Jurkat, Clone E6-1 (cell line): ENCODE measurements around the gene TBC1D32.
"Not testable (repeated sequence)": the region's sequence is repeated elsewhere in the genome, so short reads cannot be mapped to it uniquely, and the experiment has no call there.

Experiments
- DNase-seq: peaks from one replicate; pipeline ENCODE4 v3.0.0-alpha.2; 2011; ENCODE audit warnings: low read depth, low spot score
- H3K4me3 ChIP-seq: 2 replicates; pipeline ENCODE4 v1.5.1; 2011; ENCODE audit warnings: mild to moderate bottlenecking, low read length, control low read depth, moderate library complexity

TBC1D32 gene

DNA sequence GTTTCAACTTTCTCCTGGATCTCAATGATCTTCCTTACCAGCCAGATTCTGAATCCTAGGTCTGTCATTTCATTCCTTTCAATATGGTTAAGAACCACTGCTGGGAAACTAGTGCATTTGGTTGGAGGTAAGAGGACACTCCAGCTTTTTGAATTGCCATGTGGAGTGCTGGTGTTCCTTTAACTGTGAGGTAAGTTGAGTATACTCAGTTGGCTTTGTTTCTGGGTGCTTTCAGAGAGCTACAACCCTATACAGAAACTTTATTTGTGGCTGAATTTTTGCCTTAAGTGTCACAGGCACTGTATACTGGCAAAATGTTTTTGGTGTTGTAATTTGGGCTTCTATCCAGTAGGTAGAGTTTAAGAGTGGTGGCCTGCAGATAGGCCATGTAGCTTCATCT lies 175.8 kb downstream of the TBC1D32 start:
- no peak for DNase-seq

DNA sequence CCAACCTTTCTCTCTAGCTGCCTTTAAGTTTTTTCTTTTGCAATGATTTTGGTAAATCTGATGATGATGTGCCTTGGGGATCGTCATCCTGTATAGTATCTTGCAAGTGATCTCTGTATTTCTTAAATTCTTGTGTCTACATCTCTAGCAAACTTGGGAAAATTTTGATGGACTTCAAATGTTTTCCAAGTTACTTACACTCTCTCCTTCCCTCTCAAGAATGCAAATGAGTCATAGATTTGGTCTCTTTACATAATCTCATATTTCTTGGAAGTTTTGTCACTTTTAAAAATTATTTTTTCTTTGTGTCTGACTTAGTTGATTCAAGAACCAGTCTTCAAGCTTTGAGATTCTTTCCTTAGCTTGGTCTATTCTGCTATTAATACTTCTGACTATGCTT lies 176.4 kb downstream of the TBC1D32 start:
- H3K4me3 ChIP-seq = no peak overlapping the region
- DNase-seq = no peak

More for the DNA sequence above, 175.8 kb downstream of the TBC1D32 start:
- H3K4me3 ChIP-seq = no peak overlapping the region

DNA sequence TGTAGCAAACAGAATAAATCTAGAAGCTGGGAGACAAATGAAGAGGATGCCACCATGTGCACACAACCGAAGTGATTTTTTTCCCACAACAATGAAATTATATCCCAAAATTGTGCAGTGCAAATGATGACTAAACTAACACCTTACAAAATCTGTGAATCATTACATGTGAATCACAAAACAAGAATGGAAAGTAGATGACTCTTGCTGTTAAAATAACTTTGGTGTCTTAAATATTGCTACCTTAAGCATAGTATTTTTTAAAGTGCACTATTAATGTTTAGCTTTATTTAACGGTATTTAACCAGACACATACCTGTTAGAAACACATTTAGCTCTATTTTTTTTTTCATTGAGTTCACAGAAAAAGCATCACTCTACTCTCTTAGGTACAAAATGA lies 190.8 kb downstream of the TBC1D32 start:
- no peak for DNase-seq
- no peak overlapping the region for H3K4me3 ChIP-seq

DNA sequence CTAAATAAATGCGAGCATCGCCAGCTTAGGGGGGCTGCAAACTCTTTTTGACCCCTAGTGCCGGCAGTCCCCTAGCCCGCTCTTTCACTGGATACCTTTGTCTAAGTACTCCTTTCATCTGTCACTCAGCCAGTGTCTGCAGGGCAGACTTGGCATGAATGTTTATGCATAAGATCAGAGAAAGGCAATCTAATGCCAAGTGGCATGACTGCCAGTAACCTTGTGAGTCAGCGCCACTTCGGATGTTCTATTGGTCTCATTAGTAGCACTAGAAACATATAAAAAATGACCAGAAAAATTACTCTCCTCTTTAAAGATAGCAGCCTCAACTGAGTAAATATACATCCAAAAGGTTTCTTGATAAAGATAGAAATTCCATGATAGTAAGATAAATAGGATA lies 192.2 kb downstream of the TBC1D32 start:
- DNase-seq = no peak

DNA sequence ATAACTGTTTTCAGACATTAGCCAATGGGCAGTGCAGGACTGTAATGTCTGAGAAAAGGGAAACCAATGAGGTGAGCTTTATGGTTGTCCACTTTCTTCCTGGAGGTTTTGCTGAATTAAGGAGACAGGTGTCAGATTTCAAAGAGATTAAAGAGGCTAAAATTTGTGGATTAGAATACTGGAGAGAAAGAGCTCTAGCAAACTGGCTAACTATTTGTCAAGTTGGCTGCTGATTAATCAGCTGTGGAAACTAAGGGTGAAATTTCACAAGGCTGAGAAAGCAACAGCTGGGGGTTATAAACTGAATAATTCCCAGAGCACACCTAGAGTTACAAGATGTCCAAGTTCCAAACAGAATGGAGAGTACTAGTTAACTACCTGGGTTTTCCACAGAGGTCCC lies 198.9 kb downstream of the TBC1D32 start:
- DNase-seq = no peak
- H3K4me3 ChIP-seq = no peak overlapping the region

More for the DNA sequence above, 192.2 kb downstream of the TBC1D32 start:
- H3K4me3 ChIP-seq = no peak overlapping the region

DNA sequence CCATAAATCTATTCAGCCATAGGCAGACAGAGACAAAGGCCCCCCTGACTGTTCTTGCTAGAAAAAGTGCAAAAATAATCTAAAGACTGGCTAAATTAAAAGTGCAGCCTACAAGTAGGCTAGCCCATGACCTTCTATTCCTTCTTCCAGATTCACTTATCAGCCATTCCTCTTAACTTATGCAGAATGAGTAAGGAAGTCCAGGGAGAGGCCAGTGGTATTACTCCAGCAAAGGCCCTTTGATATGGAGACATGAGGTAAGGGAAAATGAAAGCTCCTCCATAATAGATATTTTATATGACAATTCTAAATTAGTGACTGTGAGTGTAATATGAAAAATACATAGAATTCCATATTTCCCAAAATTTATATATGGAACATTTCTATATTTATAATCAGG lies 199.4 kb downstream of the TBC1D32 start:
- DNase-seq = no peak
- H3K4me3 ChIP-seq = no peak overlapping the region

DNA sequence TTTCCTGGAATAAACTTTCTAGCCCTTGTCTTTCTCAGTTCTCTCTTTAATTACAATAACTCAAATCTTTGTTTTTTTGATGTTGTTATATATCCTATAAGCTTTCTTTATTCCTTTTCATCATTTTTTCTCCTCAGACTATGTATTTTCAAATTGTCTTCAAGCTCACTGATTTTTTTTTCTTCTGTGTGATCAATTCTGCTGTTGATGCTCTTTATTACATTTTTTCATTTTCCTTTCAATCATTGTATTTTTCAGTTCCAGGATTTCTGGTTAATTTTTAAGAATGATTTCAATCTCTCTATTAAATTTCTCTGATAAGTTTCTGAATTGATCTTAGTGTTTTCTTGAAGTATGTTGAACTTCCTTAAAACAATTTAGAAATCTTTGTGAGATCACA lies 209.7 kb downstream of the TBC1D32 start:
- DNase-seq = no peak
- no peak overlapping the region for H3K4me3 ChIP-seq

DNA sequence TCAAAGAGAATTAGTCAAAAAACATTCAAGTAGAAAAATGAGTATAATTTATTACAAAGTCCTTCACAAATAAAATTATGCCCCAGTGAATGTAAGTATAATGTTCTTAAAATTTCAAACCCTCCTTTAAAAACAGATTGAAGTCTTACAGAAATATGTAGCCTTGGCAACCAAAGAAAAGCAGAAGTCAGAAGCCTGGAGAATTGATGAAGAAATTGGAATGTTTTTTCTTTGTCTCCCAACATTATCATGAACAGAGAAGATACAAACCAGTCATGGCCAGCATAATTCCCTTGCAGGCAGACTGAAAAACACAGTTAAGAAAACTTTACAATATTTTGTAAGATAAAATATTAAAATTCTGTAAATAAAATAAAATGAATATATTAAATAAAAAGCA lies 221.9 kb downstream of the TBC1D32 start:
- H3K4me3 ChIP-seq = no peak overlapping the region
- DNase-seq = no peak

DNA sequence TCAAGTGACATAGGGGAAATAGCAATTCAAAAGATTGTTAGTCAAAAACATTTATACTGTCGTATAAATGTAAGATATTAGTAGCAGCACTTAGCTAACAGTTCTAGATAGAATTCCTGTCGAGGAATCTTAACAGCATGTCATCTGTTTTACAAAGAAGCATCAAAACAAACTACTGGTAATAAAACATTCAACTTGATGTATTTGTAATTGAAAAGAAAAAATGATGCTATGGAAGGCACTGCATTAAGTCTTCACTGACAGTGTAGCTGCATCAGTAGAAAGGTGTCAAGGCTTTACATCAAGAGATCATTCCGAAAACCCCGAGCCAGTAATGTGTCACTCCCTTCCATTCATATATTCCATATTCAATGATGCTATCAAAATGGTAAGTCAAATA lies 223.5 kb downstream of the TBC1D32 start:
- H3K4me3 ChIP-seq = no peak overlapping the region
- DNase-seq = no peak

DNA sequence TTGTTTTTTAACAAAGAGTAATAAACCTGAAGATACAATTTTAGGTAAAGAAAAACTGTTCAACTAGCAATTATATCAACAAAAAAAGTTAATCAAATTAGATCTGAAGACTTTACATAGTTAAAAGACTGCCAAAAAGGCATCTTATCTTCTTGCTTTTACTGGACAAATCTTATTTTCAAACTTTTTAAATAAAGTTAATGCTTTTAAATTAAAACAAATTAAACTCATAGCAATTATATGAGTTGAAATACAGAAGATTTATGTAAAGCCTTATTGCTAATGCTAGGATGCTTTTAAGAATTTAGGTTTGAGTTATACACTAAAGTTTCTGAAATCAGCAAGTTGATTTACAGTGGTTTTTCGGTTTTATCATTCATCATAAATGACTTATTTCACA lies 227.3 kb downstream of the TBC1D32 start:
- no peak for DNase-seq
- H3K4me3 ChIP-seq = no peak overlapping the region

DNA sequence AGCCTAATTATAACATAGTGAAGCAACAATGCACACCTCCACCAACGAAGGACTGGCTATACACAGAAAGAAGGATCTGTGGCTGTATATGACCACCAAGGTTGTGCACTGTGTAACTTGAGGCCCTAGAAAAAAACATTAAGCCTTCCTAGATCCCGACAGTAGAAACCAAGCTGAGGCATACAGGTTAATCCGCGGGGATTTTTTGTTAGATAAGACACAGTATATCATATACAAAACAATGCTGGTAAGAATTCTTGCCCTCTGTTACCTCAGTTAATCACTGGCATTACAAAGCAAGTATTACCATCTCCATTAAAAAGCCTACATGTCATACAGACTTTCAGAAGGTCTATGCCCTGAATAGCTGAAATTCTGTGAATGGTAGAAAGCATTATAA lies 228.8 kb downstream of the TBC1D32 start:
- DNase-seq = no peak
- H3K4me3 ChIP-seq = no peak overlapping the region

DNA sequence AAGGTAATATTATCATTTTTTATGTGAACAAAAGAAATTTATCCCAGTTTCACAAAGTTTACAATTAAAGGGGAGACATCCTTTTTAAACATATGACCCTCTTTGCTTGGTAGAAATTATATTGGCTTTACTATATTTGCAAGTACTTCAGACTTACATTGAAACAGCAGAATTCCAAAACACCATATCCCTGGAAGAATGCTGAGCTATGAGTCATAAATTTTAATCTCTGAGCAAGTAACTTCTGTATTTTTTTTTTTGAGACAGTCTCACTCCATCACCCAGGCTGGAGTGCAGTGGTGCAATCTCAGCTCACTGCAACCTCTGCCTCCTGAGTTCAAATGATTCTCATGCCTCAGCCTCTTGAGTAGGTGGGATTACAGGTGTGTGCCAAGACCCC lies 240.4 kb downstream of the TBC1D32 start:
- DNase-seq = no peak

DNA sequence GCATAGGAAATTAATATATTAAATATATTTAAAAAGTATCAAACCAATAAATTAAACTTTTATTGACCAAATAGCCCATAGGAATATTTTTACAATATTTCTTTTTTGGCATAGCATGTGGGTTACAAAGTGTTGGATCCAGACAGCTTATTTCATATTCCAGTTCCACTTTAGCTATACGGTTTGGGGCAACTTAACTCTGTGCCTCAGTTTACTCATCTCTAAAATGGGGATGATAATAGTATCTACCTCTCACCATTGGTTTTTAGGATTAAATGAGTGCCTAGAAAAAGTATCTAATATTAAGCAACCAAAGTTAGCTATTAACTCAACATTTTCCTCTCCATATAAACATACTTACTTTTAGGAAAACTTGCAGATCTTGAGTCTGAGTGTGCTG lies 243.8 kb downstream of the TBC1D32 start:
- no peak for DNase-seq
- H3K4me3 ChIP-seq = no peak overlapping the region

More for the DNA sequence above, 240.4 kb downstream of the TBC1D32 start:
- no peak overlapping the region for H3K4me3 ChIP-seq

DNA sequence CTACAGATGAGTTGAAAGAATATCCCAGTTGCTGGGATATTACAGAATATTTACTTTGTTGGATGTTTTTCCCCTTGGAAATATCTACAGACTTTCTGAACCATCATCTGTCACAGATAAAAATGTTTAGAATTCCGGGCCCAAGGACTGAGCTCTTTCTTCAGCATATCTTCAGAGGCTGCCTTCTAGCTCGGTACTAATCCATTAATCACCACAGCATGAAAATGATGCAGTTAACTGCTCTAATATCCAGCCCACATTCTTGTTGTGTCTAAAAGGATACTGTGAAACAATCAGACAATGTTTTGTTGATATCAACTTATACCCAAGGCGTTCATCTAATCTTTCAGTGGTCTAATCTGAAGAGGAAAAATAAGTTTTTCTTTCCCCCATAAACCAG lies 247.4 kb downstream of the TBC1D32 start:
- DNase-seq = no peak
- H3K4me3 ChIP-seq = no peak overlapping the region

DNA sequence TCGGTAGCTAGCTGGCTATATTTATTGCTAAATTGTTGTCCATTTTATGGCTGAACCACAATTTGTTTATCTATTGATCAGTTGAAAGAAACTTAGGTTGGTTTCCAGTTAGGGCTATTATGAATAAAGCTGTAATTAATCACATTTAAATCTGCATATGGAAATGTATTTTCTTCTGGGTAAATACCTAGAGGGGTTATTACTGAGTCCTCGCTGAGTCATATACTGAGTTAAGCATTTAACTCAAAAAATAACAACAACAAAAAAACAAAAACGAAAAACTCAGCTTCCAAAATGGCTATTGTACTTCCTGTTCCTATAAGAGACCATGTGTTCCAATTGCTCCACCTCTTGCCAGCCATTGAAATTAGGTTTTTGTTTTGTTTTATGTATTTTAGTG lies 258.2 kb downstream of the TBC1D32 start:
- DNase-seq = no peak
- no peak overlapping the region for H3K4me3 ChIP-seq

DNA sequence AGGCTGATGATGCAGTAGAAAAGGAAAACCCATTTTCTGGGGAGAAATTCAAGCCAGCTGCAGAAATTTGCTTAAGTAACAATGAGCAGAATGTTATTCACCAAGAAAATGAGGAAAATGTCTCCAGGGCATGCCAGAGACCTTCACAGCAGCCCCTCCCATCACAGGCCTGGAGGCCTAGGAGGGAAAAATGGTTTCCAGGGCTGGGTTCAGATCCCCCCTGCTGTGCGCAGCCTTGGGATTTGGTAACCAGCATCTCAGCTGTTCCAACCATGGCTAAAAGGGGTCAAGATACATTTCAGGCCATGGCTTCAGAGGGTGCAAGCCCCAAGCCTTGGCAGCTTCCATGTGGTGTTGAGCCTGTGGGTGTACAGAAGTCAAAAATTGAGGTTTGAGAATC lies 265.5 kb downstream of the TBC1D32 start:
- DNase-seq = not testable (repeated sequence)

DNA sequence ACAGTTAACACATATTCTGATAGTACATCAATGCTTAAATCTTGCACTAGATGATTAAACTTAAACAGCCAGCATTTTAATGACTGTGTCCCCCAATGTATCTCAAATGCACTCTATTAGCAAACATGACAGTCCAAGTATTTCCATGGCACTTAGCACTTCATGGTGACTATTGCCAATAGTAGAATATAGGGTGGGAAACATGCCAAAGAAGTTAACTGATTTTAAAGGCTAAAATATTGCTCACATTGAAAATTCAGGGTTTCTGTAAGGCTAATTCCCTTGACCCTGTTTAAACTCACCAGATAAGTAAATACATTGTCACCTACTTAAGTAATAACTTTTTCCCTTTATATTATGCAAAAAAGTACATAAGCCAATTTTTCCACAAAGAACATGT lies 266.9 kb downstream of the TBC1D32 start:
- no peak overlapping the region for H3K4me3 ChIP-seq
- no peak for DNase-seq

More for the DNA sequence above, 265.5 kb downstream of the TBC1D32 start:
- not testable (repeated sequence) for H3K4me3 ChIP-seq

DNA sequence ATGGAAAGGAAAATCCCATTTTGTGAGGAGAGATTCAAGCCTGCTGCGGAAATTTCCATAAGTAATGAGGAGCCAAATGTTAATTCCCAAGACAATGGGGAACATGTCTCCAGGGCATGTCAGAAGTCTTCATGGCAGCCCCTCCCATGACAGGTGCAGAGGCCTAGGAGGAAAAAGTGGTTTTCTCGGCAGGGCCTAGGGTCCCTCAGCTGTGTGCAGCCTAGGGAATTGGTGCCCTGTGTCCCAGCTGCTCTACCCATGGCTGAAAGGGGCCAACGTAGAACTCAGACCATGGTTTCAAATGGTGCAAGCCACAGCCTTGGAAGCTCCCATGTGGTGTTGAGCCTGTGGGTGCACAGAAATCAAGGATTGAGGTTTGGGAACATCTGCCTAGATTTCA lies 269.9 kb downstream of the TBC1D32 start:
- no peak overlapping the region for H3K4me3 ChIP-seq
- DNase-seq = no peak

DNA sequence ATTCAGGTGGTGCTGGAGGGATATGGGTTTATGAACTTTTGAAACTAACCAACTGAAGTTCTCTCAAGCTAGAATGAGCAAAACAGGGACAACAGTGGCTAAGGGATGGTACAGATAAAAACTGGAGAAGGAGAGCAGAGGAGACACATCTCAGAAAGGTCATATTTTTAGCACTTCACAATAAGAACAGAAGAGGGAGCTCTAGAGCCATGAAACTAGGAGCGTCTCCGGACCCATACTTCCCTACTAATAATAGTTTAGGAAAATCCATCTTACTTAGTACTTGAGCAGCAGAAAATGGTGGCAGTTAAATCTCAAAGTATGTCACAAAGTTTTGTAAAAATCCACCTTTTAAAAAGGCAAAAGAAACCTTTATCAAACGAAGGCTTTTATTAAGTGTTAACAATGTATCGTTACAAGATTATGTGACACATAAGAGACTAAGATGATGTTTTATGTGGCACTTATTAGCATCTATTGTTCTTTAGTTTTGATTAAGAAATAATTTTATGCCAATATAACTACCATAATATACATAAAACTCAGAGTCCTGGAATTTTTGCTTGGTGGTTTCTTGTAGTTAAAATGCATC lies 278.6 kb downstream of the TBC1D32 start:
- peak; percentile 23 for DNase-seq
- H3K4me3 ChIP-seq = no peak overlapping the region

DNA sequence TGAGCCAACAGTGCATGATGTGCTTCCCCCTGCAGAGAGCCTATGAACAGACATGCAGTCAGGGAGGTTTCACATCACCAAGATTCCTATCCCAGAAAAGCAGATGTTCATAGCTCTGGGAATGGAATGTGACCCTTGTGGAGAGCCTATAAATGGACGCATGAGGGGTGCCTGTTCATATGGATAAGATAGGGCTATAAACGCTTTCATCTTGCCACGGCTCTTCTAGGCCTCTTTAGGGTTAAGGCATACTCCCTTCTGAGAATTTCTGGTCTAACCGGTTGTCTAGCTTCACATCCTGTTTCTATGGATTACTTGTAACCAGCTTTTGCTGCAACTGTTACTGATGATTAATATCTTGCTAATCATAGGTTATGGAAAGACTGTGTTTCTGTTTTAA lies 285.7 kb downstream of the TBC1D32 start:
- H3K4me3 ChIP-seq, DNase-seq: not testable (repeated sequence)

DNA sequence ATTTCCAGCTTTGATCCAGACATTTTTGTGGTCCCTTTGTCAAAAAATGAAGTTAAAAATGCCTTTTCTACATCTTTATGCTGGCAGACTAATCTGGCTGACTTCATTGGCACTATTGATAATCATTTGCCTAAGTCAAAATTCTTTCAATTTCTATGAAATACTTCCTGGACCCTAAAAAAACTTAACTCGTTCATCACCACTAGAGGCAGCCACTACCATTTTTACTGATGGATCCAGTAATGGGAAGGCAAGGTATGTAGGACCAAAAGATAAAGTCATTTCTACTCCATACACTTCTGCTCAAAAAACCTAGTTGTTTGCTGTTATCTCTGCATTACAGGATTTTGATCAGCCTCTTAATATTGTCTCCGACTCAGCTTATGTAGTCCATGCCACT lies 289.4 kb downstream of the TBC1D32 start:
- H3K4me3 ChIP-seq, DNase-seq: not testable (repeated sequence)

DNA sequence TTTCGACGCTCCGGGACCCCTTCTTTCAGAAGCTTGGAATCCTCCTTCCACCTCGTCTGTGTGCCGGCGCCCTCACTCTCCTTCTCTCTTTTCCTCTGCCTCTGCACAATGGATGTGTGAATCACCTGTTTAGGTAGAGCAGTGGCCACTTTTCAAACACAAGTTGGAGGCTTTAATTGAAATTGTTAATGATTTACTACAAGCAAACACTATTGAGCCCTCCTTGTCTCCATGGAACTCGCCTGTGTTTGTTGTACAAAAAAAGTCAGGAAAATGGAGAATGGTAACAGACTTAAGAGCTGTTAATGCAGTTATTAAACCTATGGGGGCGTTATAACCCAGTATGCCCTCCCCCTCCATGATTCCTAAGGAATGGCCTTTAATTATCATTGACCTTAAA lies 290.6 kb downstream of the TBC1D32 start:
- H3K4me3 ChIP-seq, DNase-seq: not testable (repeated sequence)
